Hepatocyte (in vitro differentiated cells): ENCODE data around the gene CAPZB. TPM values are rescaled to one million over a fixed set of nuclear protein-coding genes. Genes with fewer than 3 reads are reported as not detected.

Experiments used
- DNase-seq: peaks from one replicate; pipeline ENCODE4 v3.0.0-alpha.2; 2016; ENCODE audit warnings: low spot score
- H2AFZ ChIP-seq: fragments of 200-600 bp; sonication (generic); 2 replicates; pipeline ENCODE4 v1.6.0; 2016; ENCODE audit warnings: antibody characterized with exemption, mild to moderate bottlenecking
- H3K27ac ChIP-seq: fragments of 200-600 bp; sonication (generic); 2 replicates; pipeline ENCODE4 v1.5.1; 2016; ENCODE audit warnings: mild to moderate bottlenecking
- H3K27me3 ChIP-seq: fragments of 200-600 bp; sonication (generic); 2 replicates; pipeline ENCODE4 v1.6.1; 2016
- H3K36me3 ChIP-seq: fragments of 200-600 bp; sonication (generic); replicated peaks from 2 replicates; pipeline ENCODE4 v1.5.1; 2016; ENCODE audit warnings: low read depth; ENCODE audit not compliant: insufficient read depth
- H3K4me1 ChIP-seq: fragments of 200-600 bp; sonication (generic); 2 replicates; pipeline ENCODE4 v1.5.1; 2016; ENCODE audit warnings: mild to moderate bottlenecking, moderate library complexity; ENCODE audit not compliant: insufficient read depth
- H3K4me2 ChIP-seq: fragments of 200-600 bp; sonication (generic); 2 replicates; pipeline ENCODE4 v1.6.0; 2016
- H3K4me3 ChIP-seq: fragments of 200-600 bp; sonication (generic); 2 replicates; pipeline ENCODE4 v1.5.1; 2016; ENCODE audit warnings: mild to moderate bottlenecking
- H3K79me2 ChIP-seq: fragments of 200-600 bp; sonication (generic); 2 replicates; pipeline ENCODE4 v1.6.0; 2017; ENCODE audit warnings: mild to moderate bottlenecking
- H3K9me2 ChIP-seq: fragments of 200-600 bp; sonication (generic); replicated peaks from 2 replicates; pipeline ENCODE4 v1.6.0; 2017; ENCODE audit warnings: mild to moderate bottlenecking; ENCODE audit not compliant: insufficient read depth
- H3K9me3 ChIP-seq: fragments of 200-600 bp; sonication (generic); 2 replicates; pipeline ENCODE4 v1.5.1; 2016; ENCODE audit warnings: low read depth, mild to moderate bottlenecking
- H4K20me1 ChIP-seq: fragments of 200-600 bp; sonication (generic); 2 replicates; pipeline ENCODE4 v1.6.0; 2016; ENCODE audit warnings: mild to moderate bottlenecking; ENCODE audit not compliant: insufficient read depth, poor library complexity, severe bottlenecking
- EZH2 ChIP-seq: fragments of 200-600 bp; sonication (generic); IDR thresholded peaks from 2 replicates; pipeline ENCODE4 v1.6.1; 2016; ENCODE audit warnings: antibody characterized with exemption, mild to moderate bottlenecking, borderline replicate concordance
- EZH2phosphoT487 ChIP-seq: fragments of 200-600 bp; sonication (generic); IDR thresholded peaks from one replicate; pipeline ENCODE4 v1.6.1; 2018; ENCODE audit warnings: antibody characterized with exemption, mild to moderate bottlenecking, low read depth, moderate library complexity; ENCODE audit not compliant: unreplicated experiment, severe bottlenecking
- WGBS: methylation state at CpG from one replicate; pipeline ENCODE4 v1.1.6; 2016; ENCODE audit warnings: low lambda C conversion rate; ENCODE audit errors: missing lambda C conversion rate; 5-methylcytosine and 5-hydroxymethylcytosine counted together
- polyA plus RNA-seq: library from polyadenylated mRNA; unstranded; fragments of >200 nt; fragmentation: Nextera tagmentation; extraction: Ambion mirVana; gene quantifications from 2 replicates; pipeline ENCODE4 v1.2.1, GENCODE V29; 2016
- total RNA-seq: library from RNA; depleted of rRNA; stranded (reverse); fragments of >200 nt; gene quantifications from 2 replicates; pipeline ENCODE4 v1.2.3, GENCODE V29; 2014
- TF ChIP-seq, protein P1 (sequence below): fragments of 200-600 bp; sonication (generic); IDR thresholded peaks from 2 replicates; pipeline ENCODE4 v1.5.1; 2016; ENCODE audit warnings: antibody characterized with exemption, mild to moderate bottlenecking; ENCODE audit not compliant: poor library complexity

Gene CAPZB
- total and polyA plus RNA-seq, 2 experiments from 2014 or later = 139 to 261 TPM

DNA sequence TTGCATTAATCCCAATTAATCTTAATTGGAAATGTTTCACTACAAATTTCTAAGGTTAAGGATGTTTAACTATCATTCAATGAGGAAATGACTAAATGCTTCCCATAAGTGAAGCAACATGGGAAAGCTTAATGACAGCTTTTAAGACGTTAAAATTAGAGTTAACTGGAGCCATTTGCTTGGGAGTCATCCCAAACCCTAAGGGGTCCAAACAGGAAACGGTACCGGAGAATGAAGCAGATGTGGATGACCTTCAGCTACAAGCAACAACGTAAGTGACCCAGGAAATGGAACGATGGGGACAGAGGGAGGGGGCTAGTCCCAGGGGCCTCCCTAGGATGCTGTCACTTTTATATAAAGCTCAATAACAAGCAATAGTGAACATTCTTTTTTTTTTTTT lies 62.2 kb downstream of the CAPZB start:
- Histone ChIP-seq H3K9me2 (no peaks in the 10 kb centered on the region), H3K9me3 (no peaks in the 10 kb centered on the region), H3K4me3 (no peak overlapping the region), H3K36me3 (no peaks in the 10 kb centered on the region), H3K27me3 (no peaks in the 10 kb centered on the region), H3K4me2 (no peak overlapping the region), H3K4me1 (peaks cover 39% of the 10 kb centered on the region), H4K20me1 (peaks cover 51% of the 10 kb centered on the region), H2AFZ (no peak overlapping the region), H3K27ac (peak overlapping the region; percentile 21), H3K79me2 (peaks cover 94% of the 10 kb centered on the region)
- 81% methylated on average over 5 of the region's 5 CpGs for WGBS
- TF ChIP-seq, protein P1, sequence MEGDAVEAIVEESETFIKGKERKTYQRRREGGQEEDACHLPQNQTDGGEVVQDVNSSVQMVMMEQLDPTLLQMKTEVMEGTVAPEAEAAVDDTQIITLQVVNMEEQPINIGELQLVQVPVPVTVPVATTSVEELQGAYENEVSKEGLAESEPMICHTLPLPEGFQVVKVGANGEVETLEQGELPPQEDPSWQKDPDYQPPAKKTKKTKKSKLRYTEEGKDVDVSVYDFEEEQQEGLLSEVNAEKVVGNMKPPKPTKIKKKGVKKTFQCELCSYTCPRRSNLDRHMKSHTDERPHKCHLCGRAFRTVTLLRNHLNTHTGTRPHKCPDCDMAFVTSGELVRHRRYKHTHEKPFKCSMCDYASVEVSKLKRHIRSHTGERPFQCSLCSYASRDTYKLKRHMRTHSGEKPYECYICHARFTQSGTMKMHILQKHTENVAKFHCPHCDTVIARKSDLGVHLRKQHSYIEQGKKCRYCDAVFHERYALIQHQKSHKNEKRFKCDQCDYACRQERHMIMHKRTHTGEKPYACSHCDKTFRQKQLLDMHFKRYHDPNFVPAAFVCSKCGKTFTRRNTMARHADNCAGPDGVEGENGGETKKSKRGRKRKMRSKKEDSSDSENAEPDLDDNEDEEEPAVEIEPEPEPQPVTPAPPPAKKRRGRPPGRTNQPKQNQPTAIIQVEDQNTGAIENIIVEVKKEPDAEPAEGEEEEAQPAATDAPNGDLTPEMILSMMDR = no peak
- TF ChIP-seq EZH2phosphoT487 (no peak), EZH2 (no peak)
- no peak for DNase-seq

DNA sequence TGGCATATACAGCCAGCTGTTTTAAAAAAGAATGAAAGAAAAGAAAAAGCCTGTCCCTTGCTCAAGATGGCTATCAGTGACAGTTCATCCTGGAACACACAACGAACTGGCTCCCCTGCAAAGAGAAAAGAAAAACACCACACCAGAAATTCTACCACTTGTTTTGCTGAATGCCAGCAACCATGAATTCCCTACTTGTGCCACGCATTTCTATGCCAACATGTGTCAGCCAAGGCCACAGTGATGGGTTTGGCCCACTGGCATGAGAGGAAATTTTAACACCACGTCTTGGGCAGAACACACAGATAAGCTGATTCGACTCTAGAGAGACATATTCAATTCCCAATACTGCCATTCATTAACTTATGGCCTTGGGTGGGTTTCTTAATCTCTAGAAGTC lies 64.0 kb downstream of the CAPZB start:
- no peak overlapping the region for H2AFZ ChIP-seq
- no peaks in the 10 kb centered on the region for H3K9me3 ChIP-seq
- no peak overlapping the region for H3K4me2 ChIP-seq
- H3K4me3 ChIP-seq = no peak overlapping the region
- 86% methylated on average over 4 of the region's 4 CpGs for WGBS
- H3K4me1 ChIP-seq = peaks cover 22% of the 10 kb centered on the region
- peaks cover 46% of the 10 kb centered on the region for H4K20me1 ChIP-seq
- peaks cover 93% of the 10 kb centered on the region for H3K79me2 ChIP-seq
- no peak overlapping the region for H3K27ac ChIP-seq
- no peaks in the 10 kb centered on the region for H3K36me3 ChIP-seq
- H3K27me3 ChIP-seq = no peaks in the 10 kb centered on the region
- H3K9me2 ChIP-seq = no peaks in the 10 kb centered on the region
- DNase-seq = no peak
- TF ChIP-seq EZH2phosphoT487 = no peak
- no peak for TF ChIP-seq EZH2
- TF ChIP-seq, protein P1 = no peak

DNA sequence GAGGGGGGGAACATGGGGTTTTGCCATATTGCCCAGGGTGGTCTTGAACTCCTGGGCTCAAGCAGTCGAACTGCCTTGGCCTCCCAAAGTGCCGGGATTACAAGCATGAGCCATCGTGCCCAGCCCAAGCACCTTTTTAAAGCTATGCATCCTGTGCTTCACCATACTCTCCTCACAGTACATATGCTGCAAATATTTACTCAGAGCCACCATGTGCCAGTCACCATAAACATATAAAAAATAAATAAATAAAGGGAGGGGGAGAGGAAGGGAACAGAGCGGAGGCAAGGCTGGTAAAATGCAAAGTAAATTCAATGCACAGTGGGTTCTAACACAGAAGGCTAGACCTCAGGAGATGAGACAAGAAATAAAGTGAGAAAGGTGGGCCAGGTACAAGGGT lies 64.7 kb downstream of the CAPZB start:
- peaks cover 40% of the 10 kb centered on the region for H4K20me1 ChIP-seq
- TF ChIP-seq EZH2 (no peak), EZH2phosphoT487 (no peak)
- TF ChIP-seq, protein P1 = no peak
- no peaks in the 10 kb centered on the region for H3K9me3 ChIP-seq
- no peak overlapping the region for H3K4me2 ChIP-seq
- no peak overlapping the region for H3K27ac ChIP-seq
- H2AFZ ChIP-seq = no peak overlapping the region
- WGBS = 86% methylated on average over 4 of the region's 4 CpGs
- no peaks in the 10 kb centered on the region for H3K27me3 ChIP-seq
- H3K4me1 ChIP-seq = peaks cover 14% of the 10 kb centered on the region
- H3K4me3 ChIP-seq = no peak overlapping the region
- H3K79me2 ChIP-seq = peaks cover 93% of the 10 kb centered on the region
- no peak for DNase-seq
- H3K36me3 ChIP-seq = no peaks in the 10 kb centered on the region
- no peaks in the 10 kb centered on the region for H3K9me2 ChIP-seq

DNA sequence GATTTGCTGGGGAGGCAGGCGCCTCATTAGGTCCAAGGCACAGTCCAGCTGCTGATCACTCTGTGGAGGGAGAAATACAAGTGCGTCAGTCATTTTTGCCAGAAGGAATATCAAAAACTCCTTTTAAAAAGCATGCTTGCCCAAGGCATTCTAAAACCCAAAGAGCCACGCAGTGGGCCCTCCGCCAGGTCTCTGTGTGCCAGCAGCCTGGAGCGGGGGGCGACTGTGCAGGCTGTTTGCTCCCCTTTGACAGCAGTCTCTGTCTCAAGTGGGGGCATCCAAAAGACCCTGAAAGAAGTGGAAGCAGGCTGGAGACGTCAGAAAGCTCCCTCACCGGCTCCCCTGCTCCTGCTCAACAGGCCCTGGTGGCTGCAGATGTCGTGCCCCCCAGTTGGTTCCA lies 65.6 kb downstream of the CAPZB start:
- H3K36me3 ChIP-seq = no peaks in the 10 kb centered on the region
- peaks cover 93% of the 10 kb centered on the region for H3K79me2 ChIP-seq
- peak overlapping the region; percentile 37 for H3K27ac ChIP-seq
- H2AFZ ChIP-seq = no peak overlapping the region
- DNase-seq = no peak
- H4K20me1 ChIP-seq = peaks cover 37% of the 10 kb centered on the region
- H3K4me3 ChIP-seq = no peak overlapping the region
- TF ChIP-seq EZH2 (no peak), EZH2phosphoT487 (no peak)
- peaks cover 5% of the 10 kb centered on the region for H3K4me1 ChIP-seq
- WGBS = 88% methylated on average over 9 of the region's 9 CpGs
- H3K4me2 ChIP-seq = no peak overlapping the region
- no peaks in the 10 kb centered on the region for H3K9me2 ChIP-seq
- H3K27me3 ChIP-seq = no peaks in the 10 kb centered on the region
- no peaks in the 10 kb centered on the region for H3K9me3 ChIP-seq
